Stimulated activated CD8-positive, alpha-beta memory T cell treated with anti-CD3 and anti-CD28 coated beads, Interleukin-12 subunit alpha, Interleukin-12 subunit beta, amount 100 ng/mL, for 1 hour (primary cell): ENCODE results near the gene RIPK1.
"Not testable (repeated sequence)": the region's sequence is repeated elsewhere in the genome, so short reads cannot be mapped to it uniquely, and the experiment has no call there.

Experiments used
- DNase-seq: peaks from one replicate; pipeline ENCODE4 v3.0.0-alpha.2; 2020; ENCODE audit warnings: low read depth

RIPK1 gene

GRCh38 chr6:3045777-3046176 lies 22.5 kb upstream of the RIPK1 start:
- no peak for DNase-seq

GRCh38 chr6:3046295-3046694 lies 22.0 kb upstream of the RIPK1 start:
- no peak for DNase-seq

GRCh38 chr6:3048009-3048408 lies 20.3 kb upstream of the RIPK1 start:
- not testable (repeated sequence) for DNase-seq

DNA sequence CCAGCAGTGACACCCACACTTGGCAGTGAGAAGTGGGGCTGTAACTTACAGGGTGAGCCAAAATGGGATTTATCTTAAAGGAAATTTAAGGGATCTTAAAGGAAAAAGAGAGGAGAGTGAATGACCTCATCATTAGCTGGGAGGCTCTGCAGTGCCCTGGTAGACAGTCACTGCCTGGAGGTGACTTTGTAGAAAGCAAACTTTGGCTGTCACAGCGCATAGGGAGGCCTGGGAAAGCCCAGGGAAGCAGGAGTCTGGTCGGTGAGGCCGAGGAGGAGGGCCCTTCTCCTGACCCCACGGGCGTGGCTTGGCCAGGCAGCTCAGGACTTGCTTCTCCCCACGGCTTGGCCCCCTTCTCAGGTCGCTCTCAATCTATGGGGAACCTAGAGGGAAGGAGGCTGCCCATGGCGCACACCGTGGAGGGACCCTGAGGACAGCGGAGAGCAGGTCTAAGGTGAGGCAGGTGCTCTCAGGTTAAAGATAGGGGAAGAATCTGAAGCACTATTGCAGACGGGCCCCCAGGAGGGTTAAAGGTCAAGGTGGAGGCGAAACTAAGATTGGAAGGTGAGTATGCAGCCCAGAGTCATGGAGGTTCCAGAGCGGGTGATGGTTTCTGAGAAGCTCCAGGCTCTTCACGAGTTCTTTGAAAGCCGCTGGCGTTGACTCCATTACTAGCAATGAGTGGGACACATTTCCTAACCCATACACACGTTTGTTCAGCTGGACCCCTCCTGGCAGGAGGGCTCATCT lies 15.6 kb upstream of the RIPK1 start:
- DNase-seq = no peak

GRCh38 chr6:3053231-3053508 lies 15.1 kb upstream of the RIPK1 start:
- no peak for DNase-seq

DNA sequence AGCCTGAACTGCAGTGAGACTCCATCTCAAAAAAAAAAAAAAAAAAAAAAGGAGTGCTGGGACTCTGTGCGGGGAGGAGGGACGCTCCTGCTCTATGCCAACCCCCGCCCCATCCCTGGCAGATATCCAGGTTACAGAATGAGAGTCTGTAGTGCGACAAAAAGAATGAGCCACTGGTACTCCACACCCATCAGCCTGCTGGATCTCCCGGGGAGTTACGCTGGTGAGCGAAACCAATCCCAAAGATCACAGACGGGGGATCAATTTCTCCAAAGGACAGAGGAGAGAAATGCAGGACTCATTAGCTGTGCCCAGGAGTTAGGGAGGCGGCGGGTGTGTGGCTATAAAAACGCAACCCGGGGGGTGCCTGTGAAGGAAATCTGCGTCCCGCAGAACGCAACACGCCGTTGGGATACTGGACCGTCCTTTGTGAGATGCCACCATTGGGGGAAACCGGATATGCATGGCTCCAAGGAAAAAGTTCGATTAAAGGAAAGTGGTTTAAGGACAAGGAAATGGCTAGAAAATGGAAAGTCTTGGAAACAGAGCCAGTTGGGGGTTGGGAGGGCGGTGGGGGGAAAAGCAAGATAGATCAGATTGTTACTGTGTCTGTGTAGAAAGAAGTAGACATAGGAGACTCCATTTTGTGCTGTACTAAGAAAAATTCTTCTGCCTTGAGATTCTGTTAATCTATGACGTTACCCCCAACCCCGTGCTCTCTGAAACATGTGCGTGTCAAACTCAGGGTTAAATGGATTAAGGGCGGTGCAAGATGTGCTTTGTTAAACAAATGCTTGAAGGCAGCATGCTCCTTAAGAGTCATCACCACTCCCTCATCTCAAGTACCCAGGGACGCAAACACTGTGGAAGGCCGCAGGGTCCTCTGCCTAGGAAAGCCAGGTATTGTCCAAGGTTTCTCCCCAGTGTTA lies 13.8 kb upstream of the RIPK1 start:
- DNase-seq = not testable (repeated sequence)

DNA sequence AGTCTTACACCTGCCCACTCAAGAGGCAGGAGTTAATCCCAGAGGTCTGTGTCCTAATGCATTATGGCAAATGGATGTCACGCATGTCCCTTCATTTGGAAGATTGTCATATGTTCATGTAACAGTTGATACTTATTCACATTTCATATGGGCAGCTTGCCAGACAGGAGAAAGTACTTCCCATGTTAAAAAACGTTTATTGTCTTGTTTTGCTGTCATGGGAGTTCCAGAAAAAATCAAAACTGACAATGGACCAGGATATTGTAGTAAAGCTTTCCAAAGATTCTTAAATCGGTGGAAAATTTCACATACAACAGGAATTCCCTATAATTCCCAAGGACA lies 13.2 kb upstream of the RIPK1 start:
- DNase-seq = not testable (repeated sequence)

DNA sequence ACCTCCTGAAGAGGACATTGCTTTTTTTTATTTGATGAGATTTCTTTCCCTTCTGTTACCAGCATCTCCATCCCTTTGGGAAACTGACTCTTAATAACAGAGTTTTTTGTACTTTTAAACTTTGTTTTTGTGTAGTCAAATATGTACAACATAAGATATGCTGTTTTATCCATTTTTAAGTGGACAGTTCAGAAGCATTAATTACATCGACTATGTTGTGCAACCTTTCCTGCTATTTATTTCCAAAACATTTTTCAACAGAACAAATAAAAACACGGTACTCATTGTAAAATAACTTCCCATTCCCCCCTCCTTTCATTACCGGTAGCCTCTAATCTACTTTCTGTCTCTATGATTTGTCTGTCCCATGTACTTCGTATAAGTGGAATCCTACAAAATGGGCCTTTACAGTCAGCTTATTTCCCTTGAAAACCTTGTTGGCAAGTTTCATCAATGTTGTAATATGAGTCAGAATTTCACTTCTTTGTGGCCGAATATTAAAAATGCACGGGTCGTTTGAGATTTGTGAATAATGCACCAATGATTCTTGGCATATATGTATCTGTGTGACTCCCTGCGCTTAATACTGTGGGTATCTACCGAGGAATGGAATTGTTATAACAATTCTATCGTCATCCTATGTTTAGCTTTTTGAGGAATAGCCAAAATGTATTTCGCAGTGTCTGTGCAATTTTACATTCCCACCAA lies 11.1 kb upstream of the RIPK1 start:
- DNase-seq = no peak

DNA sequence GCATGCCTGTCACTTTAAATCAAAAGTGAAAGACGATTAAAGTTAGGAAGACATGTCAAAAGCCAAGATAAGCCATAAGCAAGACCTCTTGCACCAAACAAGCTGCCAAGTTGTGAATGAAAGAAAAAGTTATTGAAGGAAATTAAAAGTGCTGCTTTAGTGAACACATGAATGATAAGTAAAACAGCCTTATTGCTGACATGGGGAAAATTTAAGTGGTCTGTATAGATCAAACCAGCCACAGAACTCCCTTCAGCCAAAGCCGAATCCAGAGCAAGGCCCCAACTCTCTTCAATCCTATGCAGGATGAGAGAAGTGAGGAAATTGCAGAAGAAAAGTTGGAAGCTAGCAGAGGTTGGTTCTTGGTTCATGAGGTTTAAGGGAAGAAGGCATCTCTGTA lies 9.3 kb upstream of the RIPK1 start:
- no peak for DNase-seq

GRCh38 chr6:3060092-3060491 lies 8.2 kb upstream of the RIPK1 start:
- not testable (repeated sequence) for DNase-seq

DNA sequence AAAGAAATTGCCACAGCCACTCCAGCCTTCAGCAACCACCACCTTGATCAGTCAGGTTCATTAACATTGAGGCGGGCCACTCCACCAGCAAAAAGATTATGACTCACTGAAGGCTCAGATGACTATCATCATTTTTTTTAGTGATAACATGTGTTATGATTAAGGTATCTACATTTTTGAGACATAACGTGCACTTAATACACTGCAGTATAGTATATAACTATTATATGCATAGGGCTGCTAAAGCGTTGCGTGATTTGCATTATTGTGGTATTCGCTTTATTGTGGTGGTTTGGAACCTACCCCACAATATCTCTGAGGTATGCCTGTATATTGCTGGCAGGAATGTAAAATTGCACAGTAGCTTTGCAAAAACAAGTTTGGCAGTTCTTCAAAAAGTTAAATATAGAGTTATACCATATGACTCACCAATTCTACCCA lies 6.8 kb upstream of the RIPK1 start:
- no peak for DNase-seq

DNA sequence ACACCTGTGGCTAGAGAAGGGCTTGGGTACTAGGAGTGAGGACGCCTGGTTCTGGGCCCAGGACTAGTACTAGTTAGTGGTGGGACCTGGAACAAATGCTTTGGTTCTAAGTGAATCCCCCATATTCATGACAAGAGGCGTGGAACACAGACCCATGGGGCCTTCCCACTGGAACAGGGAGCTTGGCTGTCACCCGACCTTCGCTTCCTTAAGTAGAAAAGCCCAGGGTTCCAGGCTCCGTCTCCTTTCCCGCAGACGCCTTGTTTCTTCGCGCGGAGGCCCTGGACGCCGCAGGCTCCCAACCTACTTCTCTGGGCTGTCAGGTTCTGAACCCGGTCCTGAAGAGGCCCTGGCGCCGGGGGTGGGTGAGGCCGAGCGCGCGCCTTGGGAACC lies 5.0 kb upstream of the RIPK1 start:
- not testable (repeated sequence) for DNase-seq

DNA sequence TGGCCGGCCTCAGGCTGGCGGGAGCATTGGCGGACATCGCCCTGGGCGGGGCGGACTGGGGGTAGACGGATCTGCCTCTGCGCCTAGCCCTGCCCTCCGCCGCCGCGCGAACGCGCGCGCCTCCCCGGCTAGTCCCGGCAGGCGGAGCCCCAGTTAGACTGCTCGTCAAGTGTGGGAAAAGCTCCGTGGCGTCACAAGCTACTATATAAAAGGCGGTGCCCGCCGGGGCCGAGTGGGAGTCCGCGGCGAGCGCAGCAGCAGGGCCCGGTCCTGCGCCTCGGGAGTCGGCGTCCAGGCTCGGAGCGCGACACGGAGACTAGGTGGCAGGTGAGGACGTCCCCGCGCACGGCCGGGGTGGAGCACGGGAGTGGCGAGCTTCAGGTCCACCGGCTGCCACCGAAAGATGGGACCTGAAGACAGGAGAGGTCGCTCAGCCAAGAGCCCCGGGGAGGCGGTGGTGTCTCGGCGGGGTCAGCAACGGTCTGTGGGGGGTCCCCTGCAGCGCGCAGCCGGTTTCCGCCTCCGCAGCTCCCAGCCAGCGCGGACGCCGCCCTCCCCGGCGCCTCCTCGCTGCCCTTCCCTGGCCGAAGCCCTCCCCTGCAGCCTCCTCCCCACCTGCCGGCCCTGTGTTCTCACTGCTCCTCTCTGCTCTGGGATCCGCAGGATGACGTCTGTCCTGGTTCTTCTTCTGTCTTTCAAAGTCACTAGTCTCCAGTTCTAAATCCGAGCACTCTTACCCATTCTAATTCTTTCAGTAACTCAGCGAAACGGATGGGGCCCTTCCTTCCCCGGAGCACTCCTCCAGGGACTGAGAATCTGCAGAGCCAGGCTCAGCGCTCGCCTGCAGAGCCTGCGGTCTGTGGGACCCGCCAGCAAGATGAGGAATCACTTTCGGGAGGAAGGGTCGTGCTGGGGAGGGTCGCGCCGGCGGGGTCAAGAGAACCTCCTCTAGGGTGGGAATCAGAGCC lies 4.3 kb upstream of the RIPK1 start:
- DNase-seq = peak; percentile 89

DNA sequence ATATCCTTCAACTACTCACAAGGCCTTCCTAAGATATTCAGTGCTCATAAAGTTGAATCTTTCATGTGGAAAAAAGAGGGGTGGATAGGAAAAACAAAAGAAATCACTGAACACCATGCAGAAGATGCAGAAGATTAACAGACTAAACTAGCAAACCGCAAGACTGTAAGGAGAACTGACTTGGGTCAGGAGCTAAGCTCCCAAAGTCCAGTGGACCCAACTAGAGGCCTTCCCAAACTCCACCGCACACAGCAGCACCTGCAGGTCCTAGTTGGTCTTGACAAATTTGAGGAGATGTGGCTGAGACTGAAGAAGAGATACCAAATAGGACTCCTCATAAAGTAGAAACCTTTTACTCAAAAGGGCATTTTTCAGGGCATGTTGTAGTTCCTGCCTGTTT lies 3.3 kb downstream of the RIPK1 start:
- DNase-seq = no peak

GRCh38 chr6:3072798-3073197 lies 4.5 kb downstream of the RIPK1 start:
- DNase-seq = no peak

- no peak for DNase-seq
Observed at GRCh38 chr6:3073382-3073781, 5.1 kb downstream of the RIPK1 start.

- no peak for DNase-seq
Observed at GRCh38 chr6:3075772-3076113, 7.4 kb downstream of the RIPK1 start.

DNA sequence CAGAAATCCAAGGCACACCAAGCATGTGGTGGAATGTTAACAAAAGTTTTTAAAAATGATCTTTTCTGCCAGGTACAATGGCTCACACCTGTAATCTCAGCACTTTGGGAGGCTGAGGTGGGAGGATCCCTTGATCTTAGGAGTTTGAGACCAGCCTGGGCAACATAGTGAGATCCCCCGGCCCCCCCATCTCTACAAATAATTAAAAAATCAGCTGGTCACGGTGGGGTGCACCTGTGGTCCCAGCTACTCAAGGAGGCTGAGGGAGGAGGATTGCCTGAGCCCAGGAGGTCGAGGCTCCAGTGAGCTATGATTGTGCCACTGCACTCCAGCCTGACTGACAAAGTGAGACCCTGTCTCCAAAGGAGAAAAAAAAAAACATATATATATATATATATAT lies 8.0 kb downstream of the RIPK1 start:
- DNase-seq = no peak

DNA sequence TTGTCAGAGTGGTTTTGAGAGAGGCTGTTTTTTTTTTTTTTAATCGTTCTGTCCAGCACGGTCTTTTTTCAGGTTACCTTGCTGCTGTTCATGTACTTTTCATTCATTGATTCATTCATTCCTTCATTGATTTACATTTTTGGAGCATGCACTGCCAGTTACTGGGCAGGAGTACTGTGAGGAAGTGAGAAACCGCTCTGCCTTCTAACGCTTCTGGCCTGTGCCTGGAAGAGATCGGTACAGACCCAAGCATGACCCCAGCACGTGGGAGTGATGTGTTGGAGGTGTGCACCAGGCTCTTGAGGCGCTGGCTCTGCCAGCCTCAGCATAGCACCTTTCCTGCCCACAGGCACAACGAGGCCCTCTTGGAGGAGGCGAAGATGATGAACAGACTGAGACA lies 9.1 kb downstream of the RIPK1 start:
- DNase-seq = no peak

DNA sequence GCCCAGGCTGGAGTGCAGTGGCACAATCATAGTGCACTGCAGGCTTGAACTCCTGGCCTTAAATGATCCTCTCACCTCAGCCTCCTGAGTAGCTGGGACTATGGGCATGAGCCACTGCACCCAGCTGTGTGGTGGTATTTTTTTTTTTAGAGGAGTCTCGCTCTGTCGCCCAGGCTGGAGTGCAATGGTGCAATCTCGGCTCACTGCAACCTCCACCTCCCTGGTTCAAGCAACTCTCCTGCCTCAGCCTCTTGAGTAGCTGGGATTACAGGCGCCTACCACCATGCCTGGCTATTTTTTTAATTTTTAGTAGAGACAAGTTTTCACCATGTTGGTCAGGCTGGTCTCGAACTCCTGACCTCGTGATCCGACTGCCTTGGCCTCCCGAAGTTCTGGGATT lies 10.7 kb downstream of the RIPK1 start:
- DNase-seq = not testable (repeated sequence)

GRCh38 chr6:3079682-3080081 lies 11.4 kb downstream of the RIPK1 start:
- DNase-seq = no peak

- no peak for DNase-seq
Observed at GRCh38 chr6:3081960-3082359, 13.7 kb downstream of the RIPK1 start.
